HG03135 (cell line): ENCODE measurements around the gene SLC35F4.

Experiments used
- ATAC-seq: cut with Tn5 transposase; IDR thresholded peaks from one replicate; pipeline ENCODE4 v1.9.1; 2021; ENCODE audit warnings: mild to moderate bottlenecking, moderate library complexity; ENCODE audit not compliant: unreplicated experiment

The SLC35F4 gene

GRCh38 chr14:57848786-57849185 lies 17.1 kb downstream of the SLC35F4 start:
- no peak for ATAC-seq

- ATAC-seq = no peak
These were observed 17.5 kb downstream of the SLC35F4 start for GRCh38 chr14:57848353-57848752.

GRCh38 chr14:57847706-57848105 lies 18.2 kb downstream of the SLC35F4 start:
- ATAC-seq = no peak

GRCh38 chr14:57847096-57847495 lies 18.8 kb downstream of the SLC35F4 start:
- no peak for ATAC-seq

GRCh38 chr14:57846596-57846995 lies 19.3 kb downstream of the SLC35F4 start:
- no peak for ATAC-seq

- ATAC-seq = no peak
These were observed 19.9 kb downstream of the SLC35F4 start for GRCh38 chr14:57845802-57846531.

GRCh38 chr14:57845316-57845715 lies 20.6 kb downstream of the SLC35F4 start:
- ATAC-seq = no peak

GRCh38 chr14:57837267-57837666 lies 28.6 kb downstream of the SLC35F4 start:
- no peak for ATAC-seq

- no peak for ATAC-seq
These were observed 30.1 kb downstream of the SLC35F4 start for GRCh38 chr14:57835766-57836165.

GRCh38 chr14:57834961-57835360 lies 30.9 kb downstream of the SLC35F4 start:
- no peak for ATAC-seq

GRCh38 chr14:57834001-57834598 lies 31.8 kb downstream of the SLC35F4 start:
- no peak for ATAC-seq

- ATAC-seq = no peak
These were observed 32.6 kb downstream of the SLC35F4 start for GRCh38 chr14:57833323-57833722.

- ATAC-seq = no peak
These were observed 33.9 kb downstream of the SLC35F4 start for GRCh38 chr14:57831981-57832380.

- no peak for ATAC-seq
These were observed 37.2 kb downstream of the SLC35F4 start for GRCh38 chr14:57828713-57829112.

GRCh38 chr14:57823015-57823660 lies 42.8 kb downstream of the SLC35F4 start:
- no peak for ATAC-seq

GRCh38 chr14:57822081-57822480 lies 43.8 kb downstream of the SLC35F4 start:
- ATAC-seq = no peak

GRCh38 chr14:57820581-57820980 lies 45.3 kb downstream of the SLC35F4 start:
- no peak for ATAC-seq

GRCh38 chr14:57818511-57818910 lies 47.4 kb downstream of the SLC35F4 start:
- ATAC-seq = no peak

GRCh38 chr14:57816568-57817284 lies 49.2 kb downstream of the SLC35F4 start:
- peak; percentile 80 for ATAC-seq

- no peak for ATAC-seq
These were observed 51.2 kb downstream of the SLC35F4 start for GRCh38 chr14:57814726-57815125.

GRCh38 chr14:57812741-57813140 lies 53.2 kb downstream of the SLC35F4 start:
- ATAC-seq = no peak
